ENCODE measurements around the gene KPNA1.
A peak's percentile ranks its signal among the peaks of the same experiment; 100 is the strongest.

Gene KPNA1

GRCh38 chr3:122414391-122414790 is 100.3 kb downstream of the KPNA1 start:
- DNase-seq: no peak

GRCh38 chr3:122410639-122411038 is 104.1 kb downstream of the KPNA1 start:
- no peak for DNase-seq

GRCh38 chr3:122410111-122410510 is 104.6 kb downstream of the KPNA1 start:
- no peak for DNase-seq

- DNase-seq: no peak
Measured at GRCh38 chr3:122409446-122409845, 105.3 kb downstream of the KPNA1 start.

- DNase-seq: no peak
Measured at GRCh38 chr3:122407946-122408345, 106.8 kb downstream of the KPNA1 start.

- DNase-seq: no peak
Measured at GRCh38 chr3:122406198-122406597, 108.5 kb downstream of the KPNA1 start.

- no peak for DNase-seq
Measured at GRCh38 chr3:122405015-122405414, 109.7 kb downstream of the KPNA1 start.

- no peak for DNase-seq
Measured at GRCh38 chr3:122403489-122403888, 111.2 kb downstream of the KPNA1 start.

GRCh38 chr3:122398920-122399319 is 115.8 kb downstream of the KPNA1 start:
- no peak for DNase-seq

- no peak for DNase-seq
Measured at GRCh38 chr3:122397201-122397600, 117.5 kb downstream of the KPNA1 start.

- DNase-seq: no peak
Measured at GRCh38 chr3:122396511-122396910, 118.2 kb downstream of the KPNA1 start.

- DNase-seq: no peak
Measured at GRCh38 chr3:122395582-122395981, 119.2 kb downstream of the KPNA1 start.

GRCh38 chr3:122394173-122394572 is 120.6 kb downstream of the KPNA1 start:
- no peak for DNase-seq

- DNase-seq: peak; percentile 47
Measured at GRCh38 chr3:122392868-122393844, 121.6 kb downstream of the KPNA1 start.

GRCh38 chr3:122391681-122392446 is 122.9 kb downstream of the KPNA1 start:
- DNase-seq: no peak

- DNase-seq: no peak
Measured at GRCh38 chr3:122390665-122391064, 124.1 kb downstream of the KPNA1 start.

- DNase-seq: no peak
Measured at GRCh38 chr3:122389892-122390291, 124.8 kb downstream of the KPNA1 start.

GRCh38 chr3:122389197-122389596 is 125.5 kb downstream of the KPNA1 start:
- no peak for DNase-seq

- DNase-seq: no peak
Measured at GRCh38 chr3:122387709-122388108, 127.0 kb downstream of the KPNA1 start.

GRCh38 chr3:122383771-122384697 is 130.7 kb downstream of the KPNA1 start, which contains the start of gene FAM162A:
Gene FAM162A (plus strand): TSS chr3:122384182. CDS start chr3:122384266, 84 bp downstream.
- peak; percentile 92 for DNase-seq

GRCh38 chr3:122382888-122383666 is 131.7 kb downstream of the KPNA1 start, which contains the start of gene MIX23:
Gene MIX23 (minus strand): TSS chr3:122383231. CDS start chr3:122383224, 7 bp downstream.
- DNase-seq: peak; percentile 80
